ENCODE measurements around the gene CXCR4.

The CXCR4 gene

DNA sequence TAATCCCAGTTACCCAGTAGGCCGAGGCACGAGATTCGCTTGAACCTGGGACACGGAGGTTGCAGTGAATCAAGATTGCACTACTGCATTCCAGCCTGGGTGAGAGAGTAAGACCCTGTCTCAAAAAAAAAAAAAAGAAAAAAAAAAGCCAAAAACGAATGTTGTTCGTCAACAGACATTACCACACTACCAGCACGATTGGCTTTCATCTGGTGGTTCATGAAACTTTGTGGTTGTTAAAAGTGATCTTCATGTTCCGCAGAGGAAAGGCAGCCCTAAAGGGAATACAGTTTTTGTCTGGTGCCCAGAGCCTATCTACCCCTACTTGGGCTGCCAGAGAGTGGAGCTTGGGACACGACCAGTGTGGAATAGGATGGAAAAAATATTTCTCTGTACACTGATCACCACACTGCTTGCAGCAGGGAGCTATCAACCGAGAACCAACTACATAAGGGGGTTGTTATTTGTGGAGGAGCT is 13.6 kb upstream of the CXCR4 start:
- no peak for DNase-seq

- no peak for DNase-seq
Measured at GRCh38 chr2:136130511-136130910, 12.6 kb upstream of the CXCR4 start.

- no peak for DNase-seq
Measured at GRCh38 chr2:136130045-136130444, 12.1 kb upstream of the CXCR4 start.

GRCh38 chr2:136129601-136130000 is 11.7 kb upstream of the CXCR4 start:
- no peak for DNase-seq

DNA sequence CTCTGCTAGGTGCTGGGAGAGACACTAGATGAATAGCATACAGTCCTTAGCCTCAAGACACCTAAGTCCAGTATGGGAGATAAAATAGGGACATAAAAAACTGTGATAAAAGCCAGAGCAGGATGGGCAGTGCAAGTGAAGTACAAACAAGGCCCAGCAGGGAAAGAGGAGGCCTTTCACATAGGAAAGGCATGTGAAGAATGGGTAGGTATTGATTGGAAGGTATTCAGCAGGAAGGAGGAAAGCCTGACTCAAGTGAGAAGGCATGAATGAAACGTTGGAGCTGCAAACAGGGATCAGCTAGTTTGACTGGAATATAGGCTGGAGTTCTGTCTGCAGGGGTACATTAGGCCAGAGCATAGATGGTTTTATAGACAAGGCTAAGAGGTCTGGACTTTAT is 11.0 kb upstream of the CXCR4 start:
- no peak for DNase-seq

DNA sequence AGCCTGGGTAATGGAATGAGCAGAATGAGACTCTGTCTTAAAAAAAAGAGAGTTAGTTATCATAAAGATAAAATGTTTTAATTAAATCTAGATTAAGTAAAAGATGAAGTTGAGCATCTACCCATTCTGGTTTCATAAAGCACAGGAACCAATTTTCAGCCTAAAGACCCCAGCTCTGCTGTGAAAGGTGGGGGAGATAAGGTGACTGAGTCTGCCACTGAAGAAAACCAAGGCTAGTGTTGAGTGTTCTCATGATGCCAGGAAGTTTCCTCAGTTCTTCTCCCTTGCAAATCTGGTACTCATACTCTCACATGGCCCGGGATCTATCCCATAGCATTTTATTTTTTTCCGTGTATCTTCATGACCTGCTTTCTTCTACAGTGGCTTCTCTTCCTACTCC is 10.4 kb upstream of the CXCR4 start:
- no peak for DNase-seq

GRCh38 chr2:136127356-136127755 is 9.4 kb upstream of the CXCR4 start:
- DNase-seq, result no peak

- DNase-seq, result no peak
Measured at GRCh38 chr2:136126421-136126926, 8.5 kb upstream of the CXCR4 start.

- DNase-seq, result no peak
Measured at GRCh38 chr2:136126021-136126420, 8.1 kb upstream of the CXCR4 start.

DNA sequence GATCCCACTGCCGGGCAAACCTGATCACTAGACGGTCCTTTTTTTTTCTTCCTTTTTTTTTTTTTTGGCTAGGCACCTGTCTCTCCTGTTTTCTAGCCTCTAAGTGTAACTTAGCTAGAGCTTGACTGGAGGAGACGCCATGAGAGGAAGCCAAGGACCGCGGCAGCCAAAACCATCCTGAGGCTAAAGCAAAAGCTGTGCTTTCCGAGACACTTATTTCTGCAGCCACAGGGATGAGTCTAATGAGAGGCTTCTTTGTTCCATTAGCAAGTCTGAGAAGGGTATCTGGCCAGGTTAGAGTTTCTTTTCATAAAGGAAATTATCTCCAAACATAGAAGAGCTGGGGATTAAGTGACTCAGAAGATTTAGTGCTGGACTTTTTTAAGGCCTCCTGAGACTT is 7.3 kb upstream of the CXCR4 start:
- DNase-seq, result no peak

DNA sequence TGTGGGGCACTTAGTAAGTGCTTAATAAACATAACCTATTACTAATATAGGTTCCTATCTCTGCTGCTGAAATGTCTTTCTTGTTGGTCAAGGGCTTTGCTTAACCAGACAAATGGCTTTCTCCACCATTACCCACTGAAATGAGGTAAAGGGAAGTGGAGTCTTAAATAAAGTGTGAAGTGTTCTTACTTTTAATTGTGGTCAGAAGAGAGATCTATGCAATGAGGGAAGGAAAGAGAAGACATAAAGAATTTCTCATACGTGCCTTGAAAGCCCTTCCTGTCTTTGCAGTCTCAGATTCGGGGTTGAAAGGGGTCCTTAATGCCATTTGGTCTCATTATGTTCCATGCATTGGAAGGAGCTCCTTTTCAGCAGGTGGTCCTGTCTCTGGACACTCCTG is 6.9 kb upstream of the CXCR4 start:
- no peak for DNase-seq

GRCh38 chr2:136122661-136123060 is 4.7 kb upstream of the CXCR4 start:
- DNase-seq, result no peak

DNA sequence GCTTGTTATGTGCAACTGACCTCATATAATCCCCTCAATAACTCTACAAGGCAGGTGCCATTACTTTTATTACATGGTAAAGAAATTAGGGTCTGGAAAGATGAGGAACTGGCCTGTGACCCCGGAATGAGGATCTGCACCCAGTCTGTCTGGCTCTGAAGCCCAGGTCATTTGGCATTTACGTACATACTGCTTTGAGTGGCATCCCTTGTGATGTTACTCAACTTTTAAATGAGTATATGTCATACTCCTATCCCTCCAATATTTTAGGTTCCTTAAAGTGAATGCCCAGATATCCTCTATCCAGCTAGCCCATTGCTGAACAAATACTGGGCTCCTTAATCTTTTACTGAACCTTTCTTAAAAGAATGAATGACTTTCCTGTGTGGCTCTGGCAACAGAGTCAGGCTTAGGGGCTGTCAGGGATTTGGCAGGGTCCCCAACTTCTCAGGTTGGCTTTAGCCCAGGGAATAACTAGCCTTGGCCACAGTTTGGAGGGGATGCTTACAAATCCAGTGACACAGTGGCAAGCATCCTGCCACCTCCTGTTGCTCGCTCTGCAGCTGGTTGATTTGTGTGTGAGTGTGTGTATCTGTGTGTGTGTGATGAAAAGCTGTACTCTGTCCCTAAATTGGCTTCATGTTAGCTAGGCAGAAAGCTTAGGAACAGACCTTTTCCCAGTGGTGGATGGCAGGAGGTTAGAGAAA is 3.4 kb upstream of the CXCR4 start:
- no peak for DNase-seq

- no peak for DNase-seq
Measured at GRCh38 chr2:136119717-136120675, 2.0 kb upstream of the CXCR4 start.

DNA sequence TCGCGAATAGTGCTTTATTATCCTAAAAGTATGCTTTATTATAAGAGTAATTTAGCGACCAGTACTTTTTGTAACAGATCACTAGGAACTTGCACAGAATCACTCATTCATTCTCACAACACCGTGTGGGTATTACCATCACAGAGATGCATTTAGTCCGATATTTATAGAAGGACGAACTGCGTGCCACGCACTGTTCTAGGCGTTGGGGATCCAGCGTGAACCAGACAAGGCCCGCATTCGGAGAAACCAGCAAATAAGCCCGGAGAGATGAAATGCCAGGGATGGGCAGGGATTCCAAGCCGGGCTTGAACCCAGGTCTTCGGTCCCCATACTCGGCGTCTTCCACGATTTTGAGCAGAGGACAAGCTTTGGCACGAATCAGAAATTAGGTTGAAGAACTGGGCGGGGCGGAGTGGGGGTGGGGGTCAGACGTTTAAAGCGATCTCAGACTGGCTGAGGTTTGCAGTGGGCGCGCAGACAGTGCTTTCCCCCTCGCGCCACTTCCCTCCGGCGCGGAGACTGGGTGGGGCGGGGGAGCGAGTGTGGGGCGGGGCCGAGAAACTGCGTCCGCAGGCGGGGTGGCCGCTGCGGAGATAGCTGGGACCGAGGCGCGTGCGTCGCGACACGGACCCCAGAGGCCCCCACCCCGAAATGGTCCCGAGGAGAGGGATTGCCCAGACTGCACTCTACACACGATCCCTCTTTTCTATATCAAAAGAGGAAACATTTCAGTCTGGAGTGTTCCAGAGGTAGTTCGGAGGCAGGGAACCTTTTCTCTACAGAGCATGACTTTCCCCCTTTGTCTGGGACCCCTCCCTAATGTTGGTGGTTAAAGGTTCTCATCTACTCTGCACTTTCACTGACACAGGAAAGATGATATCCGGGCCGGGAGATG is 1.1 kb upstream of the CXCR4 start:
- no peak for DNase-seq

DNA sequence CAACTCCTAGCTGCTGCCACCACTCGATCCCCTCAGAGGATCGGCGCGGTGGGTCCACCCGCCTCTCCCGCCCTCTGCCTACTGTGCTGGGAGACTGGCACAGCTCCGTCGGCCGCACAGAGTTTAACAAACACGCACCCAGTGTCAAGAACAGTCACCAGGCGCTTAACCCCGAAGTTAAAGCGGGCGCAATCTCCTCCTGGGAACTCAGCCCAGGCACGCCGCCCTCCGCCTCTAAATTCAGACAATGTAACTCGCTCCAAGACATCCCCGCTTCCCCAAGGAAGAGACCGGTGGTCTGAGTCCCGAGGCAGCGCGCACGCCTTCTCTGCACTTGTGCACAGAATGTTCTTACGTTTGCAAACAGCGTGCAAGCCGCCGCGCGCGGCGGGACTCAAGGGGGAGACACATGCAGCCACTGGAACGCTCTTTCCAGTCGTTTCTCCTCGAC is 533 bp downstream of the CXCR4 start:
- no peak for DNase-seq

DNA sequence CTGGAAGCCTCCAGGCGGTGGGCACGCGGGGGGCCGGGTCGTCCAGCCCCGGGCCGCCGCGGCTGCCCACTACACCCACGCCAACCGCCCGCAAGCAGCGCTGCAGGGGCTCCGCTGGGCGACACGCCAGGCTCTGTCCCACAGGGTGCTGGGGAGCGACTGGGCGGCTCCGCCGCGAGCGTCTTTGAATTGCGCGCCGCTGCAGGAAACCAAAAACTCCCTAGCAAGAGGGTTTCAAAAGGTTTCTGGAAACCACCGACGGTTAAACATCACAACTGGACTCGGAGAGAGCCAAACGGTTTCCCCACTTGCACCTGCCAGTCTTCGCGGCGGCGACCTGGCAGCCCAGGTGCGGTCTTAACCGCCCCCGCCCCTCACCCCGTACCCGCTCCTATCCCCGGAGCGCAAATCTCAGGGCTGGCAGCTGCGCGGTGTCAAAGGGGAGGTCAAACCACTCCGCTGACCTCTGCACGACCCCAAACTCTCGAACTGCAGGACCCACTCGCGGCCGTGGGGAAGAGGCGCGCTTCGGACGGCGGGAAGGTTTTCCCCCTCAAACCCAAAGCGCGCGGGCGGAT is 1.0 kb downstream of the CXCR4 start:
- no peak for DNase-seq

DNA sequence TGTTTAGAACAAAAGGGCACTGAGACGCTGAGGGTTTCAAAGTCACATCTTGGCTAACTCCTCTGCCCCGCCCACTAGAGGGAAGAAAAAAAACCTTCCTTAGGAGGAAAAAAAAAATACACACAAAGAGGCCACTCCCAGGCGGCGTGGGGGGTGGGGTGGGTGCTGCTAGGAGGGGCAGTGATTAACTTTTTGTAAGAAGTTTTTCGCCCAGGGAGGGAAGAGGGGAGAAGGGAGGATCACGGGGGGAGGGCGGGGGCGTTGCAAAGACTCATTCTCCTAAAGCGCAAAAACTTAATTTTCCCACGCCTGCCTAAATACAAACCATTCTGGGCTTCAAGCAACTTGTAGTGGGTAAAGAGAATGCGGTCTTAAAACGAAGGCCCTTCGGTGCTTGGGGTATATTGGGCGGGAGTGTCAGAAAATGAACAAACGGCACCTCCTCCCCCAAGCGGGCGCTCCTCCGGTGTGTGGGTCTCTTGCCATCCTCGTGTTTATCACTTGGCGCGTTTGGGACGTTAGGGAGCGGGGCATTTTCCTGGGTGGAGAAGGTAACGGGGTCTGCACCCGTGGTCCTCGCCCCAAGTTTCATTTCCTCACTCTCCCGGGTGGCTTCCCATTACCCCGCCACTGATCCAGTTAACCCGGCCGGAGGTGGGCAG is 1.7 kb downstream of the CXCR4 start:
- no peak for DNase-seq

DNA sequence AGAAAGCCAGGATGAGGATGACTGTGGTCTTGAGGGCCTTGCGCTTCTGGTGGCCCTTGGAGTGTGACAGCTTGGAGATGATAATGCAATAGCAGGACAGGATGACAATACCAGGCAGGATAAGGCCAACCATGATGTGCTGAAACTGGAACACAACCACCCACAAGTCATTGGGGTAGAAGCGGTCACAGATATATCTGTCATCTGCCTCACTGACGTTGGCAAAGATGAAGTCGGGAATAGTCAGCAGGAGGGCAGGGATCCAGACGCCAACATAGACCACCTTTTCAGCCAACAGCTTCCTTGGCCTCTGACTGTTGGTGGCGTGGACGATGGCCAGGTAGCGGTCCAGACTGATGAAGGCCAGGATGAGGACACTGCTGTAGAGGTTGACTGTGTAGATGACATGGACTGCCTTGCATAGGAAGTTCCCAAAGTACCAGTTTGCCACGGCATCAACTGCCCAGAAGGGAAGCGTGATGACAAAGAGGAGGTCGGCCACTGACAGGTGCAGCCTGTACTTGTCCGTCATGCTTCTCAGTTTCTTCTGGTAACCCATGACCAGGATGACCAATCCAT is 2.7 kb downstream of the CXCR4 start:
- DNase-seq, result no peak

GRCh38 chr2:136114382-136114781 is 3.6 kb downstream of the CXCR4 start:
- no peak for DNase-seq

- DNase-seq, result no peak
Measured at GRCh38 chr2:136113209-136113971, 4.6 kb downstream of the CXCR4 start.

Measured in kidney glomerular epithelial cell (primary cell).